Pulmonary artery endothelial cell (primary cell): ENCODE data around the gene PHF20. TPM values are rescaled to one million over a fixed set of nuclear protein-coding genes. Genes with fewer than 3 reads are reported as not detected.
"Not testable (repeated sequence)": the region's sequence is repeated elsewhere in the genome, so short reads cannot be mapped to it uniquely, and the experiment has no call there.

Experiments used
- DNase-seq: peaks from one replicate; pipeline ENCODE4 v3.0.0-alpha.2; 2011; ENCODE audit warnings: low read depth, low spot score
- total RNA-seq: library from RNA; depleted of rRNA; stranded (reverse); fragments of >200 nt; gene quantifications from 2 replicates; pipeline ENCODE4 v1.2.3, GENCODE V29; 2014

PHF20 gene
- total RNA-seq, 1 donor from 2014 or later, result 30.9 TPM

DNA sequence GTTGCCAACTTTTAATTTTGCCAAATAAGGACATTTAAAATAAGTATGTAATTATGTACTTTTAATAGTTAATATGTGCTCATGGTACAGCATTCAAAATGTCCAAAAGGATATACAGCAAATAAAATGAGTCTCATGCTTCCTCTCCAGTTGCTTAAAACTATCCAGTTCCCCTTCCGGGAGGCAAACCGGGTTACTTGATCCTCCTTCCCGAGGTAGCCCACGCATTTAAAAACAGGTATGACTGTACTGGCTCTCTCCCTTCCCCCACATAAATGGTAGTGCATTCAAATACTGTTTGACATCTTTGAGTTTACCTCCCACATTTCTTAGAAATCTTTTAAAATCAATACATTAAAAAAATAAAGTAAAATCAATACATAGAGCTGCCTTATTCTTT lies 66.4 kb downstream of the PHF20 start:
- DNase-seq, result no peak

- no peak for DNase-seq
Observed at GRCh38 chr20:35839904-35840303, 68.1 kb downstream of the PHF20 start.

GRCh38 chr20:35840421-35840820 lies 68.6 kb downstream of the PHF20 start:
- no peak for DNase-seq

DNA sequence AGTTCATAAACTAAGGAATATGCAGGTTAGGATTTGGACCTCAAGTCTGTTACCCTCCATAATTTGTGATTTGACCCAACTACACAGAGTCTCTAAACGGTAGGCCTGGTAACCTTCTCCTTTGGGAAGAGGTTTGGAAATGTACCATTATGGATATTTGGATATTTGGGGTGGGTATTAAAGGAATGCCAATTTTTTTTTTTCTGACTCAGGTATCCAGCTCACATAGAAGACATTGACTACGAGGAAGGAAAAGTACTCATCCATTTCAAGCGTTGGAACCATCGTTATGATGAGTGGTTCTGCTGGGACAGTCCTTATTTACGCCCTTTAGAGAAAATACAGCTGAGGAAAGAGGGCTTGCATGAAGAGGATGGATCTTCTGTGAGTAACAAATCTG lies 70.5 kb downstream of the PHF20 start:
- no peak for DNase-seq

- DNase-seq, result not testable (repeated sequence)
Observed at GRCh38 chr20:35843894-35844293, 72.1 kb downstream of the PHF20 start.

- no peak for DNase-seq
Observed at GRCh38 chr20:35845561-35845960, 73.7 kb downstream of the PHF20 start.

- DNase-seq, result no peak
Observed at GRCh38 chr20:35849706-35850105, 77.9 kb downstream of the PHF20 start.

DNA sequence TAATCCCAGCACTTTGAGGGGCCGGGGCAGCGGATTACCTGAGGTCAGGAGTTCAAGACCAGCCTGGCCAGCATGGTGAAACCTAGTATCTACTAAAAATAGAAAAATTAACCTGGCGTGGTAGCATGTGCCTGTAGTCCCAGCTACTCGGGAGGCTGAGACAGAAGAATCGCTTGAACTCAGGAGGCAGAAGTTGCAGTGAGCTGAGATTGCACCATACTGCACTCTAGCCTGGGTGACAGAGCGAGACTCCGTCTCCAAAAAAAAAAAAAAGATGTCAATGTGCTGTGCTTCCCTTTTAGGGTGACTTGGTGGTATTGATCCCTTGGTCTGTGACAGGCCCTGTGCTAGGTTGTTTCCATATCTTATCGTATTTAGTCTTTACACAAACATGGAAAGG lies 79.8 kb downstream of the PHF20 start:
- not testable (repeated sequence) for DNase-seq

DNA sequence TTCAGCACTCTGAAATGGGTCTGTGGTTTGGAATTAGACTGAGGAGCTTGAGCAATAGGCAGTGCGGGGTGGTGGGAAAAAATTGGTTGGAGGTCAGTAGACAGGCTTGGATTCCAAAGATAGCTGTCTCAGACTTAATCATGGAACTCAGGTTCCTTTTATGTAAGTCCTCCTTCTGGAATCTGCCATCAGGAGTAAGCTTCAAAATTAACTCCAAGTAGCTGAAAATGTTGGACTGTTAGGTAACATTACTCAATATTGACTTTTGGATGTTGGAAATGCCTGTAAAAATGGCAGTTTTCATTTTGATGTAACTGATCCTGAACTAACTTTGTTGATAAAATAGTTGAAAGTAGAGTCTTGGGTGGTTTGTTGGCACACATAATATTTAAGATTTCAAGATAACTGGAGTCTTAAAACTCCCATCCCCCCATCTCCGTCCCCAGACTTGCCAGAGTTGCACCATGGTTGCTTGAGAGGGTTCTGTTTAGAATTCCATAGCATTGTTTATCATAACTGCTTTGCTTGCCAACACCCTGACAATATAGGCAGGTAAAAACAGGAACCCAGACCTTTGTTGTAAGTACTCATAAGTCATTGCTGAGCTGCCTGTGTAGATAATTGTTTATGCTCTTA lies 83.0 kb downstream of the PHF20 start:
- no peak for DNase-seq

GRCh38 chr20:35855641-35856040 lies 83.8 kb downstream of the PHF20 start:
- DNase-seq, result not testable (repeated sequence)

- DNase-seq, result no peak
Observed at GRCh38 chr20:35856866-35857265, 85.1 kb downstream of the PHF20 start.

DNA sequence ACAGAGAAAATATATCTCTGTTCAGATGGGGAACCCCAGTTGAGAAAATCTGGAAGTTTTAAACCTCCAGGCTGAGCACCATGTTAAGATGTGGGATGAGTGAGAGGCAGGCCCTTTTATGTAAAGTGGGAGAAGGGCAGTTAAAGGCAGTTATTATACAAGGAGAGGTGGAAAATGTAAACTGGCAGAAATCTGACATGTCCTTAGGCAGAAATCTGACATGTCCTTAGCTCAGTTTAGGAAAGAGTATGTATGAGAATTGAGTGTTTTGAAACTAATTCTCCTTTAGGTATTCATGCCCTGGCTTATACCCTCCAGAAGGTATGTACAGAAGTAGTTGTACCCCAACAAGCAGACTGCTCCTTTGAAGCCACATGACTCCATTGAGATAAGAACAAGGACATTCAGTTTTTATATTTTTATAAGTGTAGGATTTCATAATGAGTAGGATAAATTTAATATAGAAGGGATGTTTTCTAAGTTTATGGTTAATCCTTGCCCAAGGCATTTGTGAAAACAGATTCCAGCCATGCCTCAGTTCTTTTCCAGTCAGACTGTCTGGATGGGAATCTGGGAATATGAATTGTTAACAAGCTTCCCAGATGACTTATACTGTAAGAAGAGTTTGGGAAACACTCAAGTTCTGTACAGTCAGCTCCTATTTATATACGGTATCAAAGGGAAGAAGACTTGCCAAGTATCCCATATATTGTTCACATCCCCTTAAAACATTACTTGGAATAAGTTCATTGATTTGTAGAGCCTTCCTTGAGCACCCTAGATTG lies 94.8 kb downstream of the PHF20 start:
- no peak for DNase-seq

- no peak for DNase-seq
Observed at GRCh38 chr20:35870541-35871258, 98.9 kb downstream of the PHF20 start.

GRCh38 chr20:35871259-35871771 lies 99.5 kb downstream of the PHF20 start:
- no peak for DNase-seq

DNA sequence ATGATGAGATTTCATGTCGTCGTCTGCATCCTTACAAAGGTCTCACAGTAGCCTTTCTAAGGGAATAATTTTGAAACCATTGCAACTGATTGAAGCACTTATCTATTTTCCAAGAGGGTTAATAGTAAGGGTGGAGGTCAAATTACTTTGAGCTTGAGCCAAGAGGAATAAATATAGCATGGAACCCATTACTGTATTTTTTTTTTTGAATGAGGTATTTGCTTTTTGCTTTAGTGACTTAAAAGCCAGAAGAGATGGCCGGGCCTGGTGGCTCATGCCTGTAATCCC lies 104.2 kb downstream of the PHF20 start:
- DNase-seq, result no peak

DNA sequence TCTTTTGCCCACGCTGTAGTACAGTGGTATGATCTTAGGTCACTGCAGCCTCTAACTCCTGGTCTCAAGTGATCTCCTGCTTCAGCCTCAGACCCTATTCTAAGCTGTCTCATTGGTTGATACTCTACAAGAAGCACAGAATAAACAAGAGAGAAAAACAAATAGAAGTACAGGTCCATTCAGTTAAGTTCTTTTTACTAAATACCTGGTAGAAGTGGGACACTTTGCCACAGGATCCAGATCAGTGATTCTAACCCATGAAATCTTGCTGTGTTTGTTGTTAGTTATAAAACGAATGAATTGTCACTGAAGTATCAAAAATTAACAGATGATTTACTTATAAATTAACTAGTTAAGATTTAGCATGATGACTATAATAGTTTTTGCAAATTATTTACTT lies 105.8 kb downstream of the PHF20 start:
- no peak for DNase-seq

GRCh38 chr20:35878113-35878625 lies 106.4 kb downstream of the PHF20 start:
- no peak for DNase-seq

DNA sequence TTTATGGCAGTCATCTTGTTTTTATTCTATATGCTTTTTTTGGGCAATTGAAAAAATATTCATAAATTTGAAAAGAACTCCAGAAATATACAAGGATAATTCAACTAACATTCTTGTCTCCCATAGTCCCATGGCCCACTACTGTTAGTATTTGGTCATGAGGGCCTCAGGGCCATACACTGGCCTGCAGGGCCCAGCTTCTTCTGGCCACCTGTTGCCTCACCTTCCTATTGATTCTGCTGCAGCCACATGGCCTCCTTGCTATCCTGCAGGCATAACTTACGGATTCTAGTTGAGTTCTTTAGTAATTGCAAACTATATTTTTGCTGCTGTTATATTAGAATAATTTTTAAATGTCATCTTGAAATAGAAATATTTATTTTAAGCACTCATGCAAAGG lies 109.9 kb downstream of the PHF20 start:
- no peak for DNase-seq

- DNase-seq, result not testable (repeated sequence)
Observed at GRCh38 chr20:35882427-35883161, 110.8 kb downstream of the PHF20 start.

GRCh38 chr20:35883336-35883777 lies 111.5 kb downstream of the PHF20 start:
- no peak for DNase-seq

- DNase-seq, result peak; percentile 84
Observed at GRCh38 chr20:35883778-35884540, 112.1 kb downstream of the PHF20 start.
